ENCODE results near the gene PLA2G2C.
A peak's percentile ranks its signal among the peaks of the same experiment; 100 is the strongest.
"Not testable (repeated sequence)": the region's sequence is repeated elsewhere in the genome, so short reads cannot be mapped to it uniquely, and the experiment has no call there.

The PLA2G2C gene

GRCh38 chr1:20185834-20186782 lies at the start of gene PLA2G2C, which contains the start of gene UBXN10:
Gene PLA2G2C, minus strand, starts transcription at chr1:20186518. Its CDS starts 9,155 bp downstream, at chr1:20177363.
Gene UBXN10, plus strand, starts transcription at chr1:20186096. Its CDS starts 4,466 bp downstream, at chr1:20190562.
- no peak for DNase-seq

DNA sequence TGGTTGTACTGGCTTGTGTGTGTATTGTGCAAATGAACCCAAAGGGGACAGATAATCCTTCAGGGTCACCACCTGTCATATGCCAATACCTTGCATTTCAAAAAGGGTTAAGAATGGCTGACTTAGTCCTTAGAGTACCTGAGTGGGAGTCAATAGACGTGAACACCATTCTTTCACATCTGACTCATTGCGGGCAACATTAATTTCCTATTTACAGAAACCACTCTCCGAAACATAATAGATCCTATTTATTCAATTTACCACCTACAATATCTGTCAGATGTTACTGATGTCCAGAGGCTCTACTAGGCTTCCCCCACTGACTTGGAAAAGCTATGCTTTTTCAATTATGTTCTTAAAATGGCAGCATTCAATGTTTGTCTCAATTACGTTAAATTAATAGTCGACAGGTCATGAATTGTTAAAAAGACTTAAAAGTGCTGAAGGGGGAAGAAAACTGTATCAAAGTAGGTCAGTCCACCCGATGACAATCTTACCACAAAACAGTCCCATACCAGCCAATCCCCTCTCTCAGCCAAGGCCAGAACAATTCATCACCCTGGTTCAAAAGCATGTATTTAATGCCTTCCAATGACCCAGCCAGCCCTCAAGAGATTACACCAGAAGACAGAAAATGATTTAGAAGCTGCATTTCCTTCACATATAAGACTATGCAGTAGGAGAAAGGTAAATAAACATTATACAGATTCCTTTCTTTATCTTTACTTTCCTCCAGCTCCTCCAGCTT lies 48.6 kb upstream of the PLA2G2C start:
- no peak for DNase-seq

DNA sequence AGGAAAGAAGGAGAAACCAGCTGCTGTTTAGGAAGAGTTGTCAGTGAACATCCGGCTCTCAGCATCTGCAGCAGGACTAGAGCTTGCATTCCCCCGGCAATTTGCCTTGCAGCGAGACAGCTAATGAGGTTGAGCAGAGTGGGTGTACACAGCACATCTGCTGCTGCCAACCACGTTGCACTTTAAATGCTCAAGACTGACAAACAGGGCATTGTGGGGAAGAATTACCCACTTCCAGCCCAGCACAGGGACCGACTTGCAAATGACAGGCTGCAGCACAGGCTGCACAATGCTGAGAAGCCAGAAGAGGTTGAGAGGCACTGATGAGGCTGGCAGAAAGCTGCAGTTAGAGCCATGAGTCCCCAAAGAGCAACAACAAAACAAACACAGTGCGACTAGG lies 47.5 kb upstream of the PLA2G2C start:
- no peak for DNase-seq

DNA sequence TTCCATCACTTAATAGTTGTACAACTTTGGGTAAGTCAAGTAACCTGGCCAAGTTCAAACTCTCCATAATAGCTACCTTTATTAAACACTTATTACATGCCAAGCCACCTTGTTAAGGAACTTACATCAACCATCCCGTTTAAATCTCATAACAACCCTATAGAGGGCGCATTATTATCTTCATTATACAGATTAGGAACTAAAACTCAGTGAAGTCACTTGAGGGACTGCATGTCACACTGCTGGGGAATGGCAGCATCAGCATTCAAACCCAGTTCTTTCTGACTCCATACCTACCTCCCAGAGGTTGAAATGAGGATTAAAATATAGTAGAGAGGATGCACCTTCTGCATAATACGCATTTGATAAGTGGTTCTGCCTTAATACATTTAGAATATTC lies 47.1 kb upstream of the PLA2G2C start:
- peak; percentile 18 for DNase-seq

DNA sequence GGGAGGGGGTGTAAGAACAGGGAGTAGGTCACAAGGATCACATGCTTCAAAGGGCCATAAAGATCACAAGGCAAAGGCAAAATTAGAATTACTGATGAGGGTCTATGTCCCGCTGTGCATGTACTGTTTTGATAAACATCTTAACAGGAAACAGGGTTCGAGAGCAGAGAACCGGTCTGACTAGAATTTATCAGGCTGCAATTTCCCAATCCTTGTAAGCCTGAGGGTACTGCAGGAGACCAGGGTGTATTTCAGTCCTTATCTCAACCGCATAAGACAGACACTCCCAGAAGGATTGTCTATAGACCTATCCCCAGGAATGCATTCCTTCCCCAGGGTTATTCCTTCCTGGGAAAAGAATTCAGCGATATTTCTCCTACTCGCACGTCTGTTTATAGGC lies 46.2 kb upstream of the PLA2G2C start:
- not testable (repeated sequence) for DNase-seq

DNA sequence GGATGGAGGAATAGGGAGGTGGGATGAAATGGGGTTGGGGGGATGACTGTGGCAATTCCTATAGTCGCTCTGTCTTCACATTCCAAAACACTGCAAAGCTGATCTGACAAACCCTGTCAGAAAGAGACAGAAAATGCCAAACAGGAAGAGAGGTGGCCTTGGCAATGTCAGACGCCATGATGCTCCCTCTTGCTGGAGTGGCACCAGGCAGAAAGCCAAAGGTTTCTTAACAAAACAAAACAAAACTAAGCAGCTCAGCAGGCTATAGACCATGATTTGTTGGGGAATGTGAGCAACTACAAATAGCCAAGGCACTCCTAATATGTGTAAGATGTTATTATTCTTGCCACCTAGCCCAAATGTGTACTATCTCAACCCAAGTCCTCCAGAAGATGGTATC lies 42.9 kb upstream of the PLA2G2C start:
- no peak for DNase-seq

- DNase-seq, result no peak
Measured at GRCh38 chr1:20228314-20228825, 42.1 kb upstream of the PLA2G2C start.

GRCh38 chr1:20227704-20228103 lies 41.4 kb upstream of the PLA2G2C start:
- DNase-seq, result no peak

GRCh38 chr1:20224546-20224945 lies 38.2 kb upstream of the PLA2G2C start:
- no peak for DNase-seq

- no peak for DNase-seq
Measured at GRCh38 chr1:20223551-20224419, 37.5 kb upstream of the PLA2G2C start.

DNA sequence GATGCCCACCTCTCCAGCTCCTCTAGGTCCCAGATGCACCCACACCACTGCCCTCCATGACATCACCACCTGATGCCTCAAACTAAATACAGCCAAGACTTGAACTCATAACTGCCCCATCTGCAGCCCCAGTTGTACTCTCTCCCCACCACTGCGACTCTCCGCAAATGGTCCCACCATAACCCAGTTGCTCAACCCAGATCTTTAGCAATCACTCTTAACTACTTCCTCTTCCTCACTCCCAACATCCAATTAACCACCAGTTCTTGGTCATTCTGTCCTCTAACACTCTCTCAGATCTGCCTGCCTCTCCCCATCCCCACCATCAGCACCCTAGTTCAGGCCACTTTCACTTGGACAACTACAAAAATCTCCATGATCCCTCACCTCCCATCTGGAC lies 36.8 kb upstream of the PLA2G2C start:
- no peak for DNase-seq

DNA sequence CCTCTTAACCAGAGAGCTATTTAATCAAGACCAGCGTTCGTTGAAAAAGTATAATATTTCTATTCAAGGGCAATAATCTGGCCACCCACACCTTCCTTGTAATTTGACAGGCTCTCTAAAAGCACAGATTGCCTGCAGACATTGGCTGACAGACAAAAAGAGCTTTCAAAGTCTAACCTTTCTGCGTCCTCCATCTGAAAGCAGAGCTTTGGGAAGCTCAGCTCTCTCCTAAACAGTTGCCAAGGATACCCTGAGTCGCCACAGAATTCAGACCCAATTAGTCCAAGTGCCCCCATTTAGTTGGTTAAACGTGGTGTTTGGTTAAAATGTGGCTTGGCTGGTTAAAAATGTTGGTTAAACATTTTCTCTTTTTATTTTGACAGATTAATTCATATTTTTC lies 33.7 kb upstream of the PLA2G2C start:
- no peak for DNase-seq

GRCh38 chr1:20219053-20219452 lies 32.7 kb upstream of the PLA2G2C start:
- not testable (repeated sequence) for DNase-seq

DNA sequence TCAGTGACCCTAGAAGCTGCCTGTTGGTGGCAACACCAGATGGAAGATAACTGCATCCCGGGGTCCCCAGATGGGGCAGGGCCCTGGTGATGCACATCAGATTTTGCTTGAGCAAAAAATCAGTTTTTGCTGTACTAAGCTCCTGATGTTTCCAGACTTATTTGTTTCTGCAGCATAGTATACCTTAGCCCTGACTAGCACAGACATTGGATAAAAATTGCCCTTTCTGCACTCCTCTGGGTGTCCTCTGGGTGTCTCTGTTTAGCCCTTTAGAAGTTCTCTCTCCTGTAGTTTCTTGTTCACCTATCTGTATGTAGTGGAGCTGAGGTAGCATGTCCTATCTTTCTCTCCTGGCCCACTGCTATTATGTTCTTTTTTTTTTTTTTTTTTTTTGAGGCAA lies 30.3 kb upstream of the PLA2G2C start:
- DNase-seq, result peak; percentile 4

DNA sequence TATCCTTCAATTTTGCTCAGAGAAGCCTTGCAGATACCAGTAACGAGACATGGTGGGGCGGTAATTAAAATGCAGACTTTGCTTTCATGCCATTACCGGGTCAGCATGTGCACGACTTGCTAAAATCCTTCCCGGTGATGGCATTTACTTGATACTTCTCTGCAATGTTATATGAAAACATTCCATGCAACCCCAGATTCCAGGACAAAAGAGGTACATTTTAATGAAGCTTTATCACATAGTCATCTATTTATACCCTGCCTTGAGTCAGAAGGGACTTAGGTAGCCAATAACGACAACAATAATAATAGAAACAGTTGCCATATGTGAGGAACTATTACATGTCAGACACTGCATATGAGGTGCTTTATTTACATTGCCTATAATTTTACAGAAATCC lies 29.4 kb upstream of the PLA2G2C start:
- no peak for DNase-seq

DNA sequence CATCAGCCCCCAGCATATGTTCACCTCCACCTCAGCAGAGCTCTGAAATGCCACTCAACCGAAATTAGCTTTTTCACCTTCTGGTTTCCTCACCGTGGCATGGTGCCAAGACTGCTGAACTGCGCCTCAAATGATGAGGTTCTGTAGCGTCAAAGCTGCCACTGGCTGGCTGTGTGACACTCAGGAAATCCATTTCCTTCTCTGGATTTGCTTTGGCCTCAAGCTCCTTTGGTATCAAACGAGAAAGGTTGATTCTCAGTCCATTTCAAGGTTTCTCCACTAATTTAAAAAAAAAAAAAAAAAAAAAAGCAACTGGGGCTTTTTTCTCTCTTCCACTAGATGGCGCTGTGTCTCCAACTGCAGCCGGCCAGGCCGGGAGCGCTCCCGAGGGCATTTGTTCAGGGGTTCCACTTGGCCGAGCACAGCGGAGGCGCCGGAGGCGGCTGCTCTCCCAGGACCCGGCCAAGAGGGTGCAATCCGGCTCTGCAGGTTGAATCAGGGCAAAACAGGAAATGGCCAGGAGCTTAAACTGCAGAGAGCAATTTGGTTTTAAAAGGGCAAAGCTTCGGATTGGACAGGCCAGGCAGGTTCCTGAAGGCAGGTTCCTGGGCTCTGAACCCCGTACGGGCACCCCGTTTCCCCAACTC lies 26.5 kb upstream of the PLA2G2C start:
- peak; percentile 51 for DNase-seq

GRCh38 chr1:20212085-20212684 lies 25.9 kb upstream of the PLA2G2C start:
- DNase-seq, result no peak

- DNase-seq, result no peak
Measured at GRCh38 chr1:20211511-20211931, 25.2 kb upstream of the PLA2G2C start.

GRCh38 chr1:20210736-20211460 lies 24.6 kb upstream of the PLA2G2C start:
- DNase-seq, result no peak

GRCh38 chr1:20209471-20209870 lies 23.2 kb upstream of the PLA2G2C start:
- DNase-seq, result no peak

DNA sequence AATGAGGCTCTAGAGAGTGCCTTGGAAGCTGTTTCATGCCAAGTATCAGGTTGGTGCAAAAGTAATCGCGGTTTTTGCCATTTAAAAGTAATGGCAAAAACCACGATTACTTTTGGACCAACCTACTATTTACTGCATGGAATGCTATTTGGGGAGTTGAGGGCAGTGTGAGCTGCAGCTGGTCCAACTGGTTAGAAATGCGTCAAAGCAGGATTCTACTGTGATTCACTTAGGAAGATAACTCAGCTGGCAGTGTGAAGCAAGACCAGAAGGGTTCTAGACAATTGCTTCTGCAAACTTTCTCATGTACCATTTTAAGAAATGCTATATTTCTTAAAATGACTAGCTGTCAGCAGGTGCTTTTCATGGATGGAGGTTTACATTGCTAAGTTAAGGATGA lies 21.2 kb upstream of the PLA2G2C start:
- no peak for DNase-seq

Measured in fibroblast of skin of right quadriceps (primary cell).